Endothelial cell of umbilical vein (primary cell): ENCODE measurements around the gene ARSJ. TPM values are rescaled to one million over a fixed set of nuclear protein-coding genes. Genes with fewer than 3 reads are reported as not detected.

Experiments used
- BruUV-seq: library from RNA; stranded (reverse); fragments of 400-500 nt; replicated peaks from 2 replicates; lab custom pipeline; 2021; lab: Mats Ljungman, UMichigan
- CTCF ChIA-PET: fragments of 300-600, 350-600 bp; sonication (Branson Sonifier 250); formaldehyde crosslinking; loops from one replicate; lab custom pipeline; 2021; ENCODE audit warnings: antibody characterized with exemption, inconsistent platforms; lab: Charles Lee
- POLR2A ChIA-PET: fragments of 300-600, 350-600 bp; sonication (Branson Sonifier 250); formaldehyde crosslinking; loops from one replicate; lab custom pipeline; 2021; ENCODE audit warnings: antibody characterized with exemption, inconsistent platforms; lab: Charles Lee
- DNase-seq: peaks from one replicate; pipeline ENCODE4 v3.0.0-alpha.2; 2011; ENCODE audit warnings: low read depth, low spot score
- FAIRE-seq: peaks from 2 replicates; lab custom pipeline; 2011; peaks lifted over from hg19 to GRCh38; lab: Jason Lieb, UNC
- H2AFZ ChIP-seq: 2 replicates; pipeline ENCODE4 v1.6.0; 2012; ENCODE audit warnings: low read depth, low read length, control low read depth, inconsistent platforms
- H3K27ac ChIP-seq: 2 replicates; pipeline ENCODE4 v1.5.1; 2011; ENCODE audit warnings: low read depth, mild to moderate bottlenecking, control low read depth, low read length, moderate library complexity; ENCODE audit not compliant: insufficient read depth
- H3K27me3 ChIP-seq, 2 experiments: 2 replicates each; pipeline versions ENCODE4 v1.6.0 to v1.6.1; 2011; ENCODE audit warnings: low read length in 2 of 2, mixed read lengths in 1 of 2; ENCODE audit not compliant: control insufficient read depth in 2 of 2, insufficient read depth in 2 of 2
- H3K36me3 ChIP-seq, 2 experiments: 2 replicates in 1 of 2; 3 replicates in 1 of 2; pipeline ENCODE4 v1.5.1; 2011; ENCODE audit warnings: low read length in 2 of 2, mild to moderate bottlenecking in 1 of 2, moderate library complexity in 1 of 2; ENCODE audit not compliant: control insufficient read depth in 2 of 2, insufficient read depth in 2 of 2; ENCODE audit errors: extremely low read depth in 1 of 2
- H3K4me1 ChIP-seq: 3 replicates; pipeline ENCODE4 v1.5.1; 2011; ENCODE audit warnings: mild to moderate bottlenecking, low read length; ENCODE audit not compliant: control insufficient read depth, insufficient read depth; ENCODE audit errors: extremely low read depth
- H3K4me2 ChIP-seq: 2 replicates; pipeline ENCODE4 v1.6.1; 2011; ENCODE audit warnings: low read length, control low read depth, mixed read lengths; ENCODE audit not compliant: insufficient read depth
- H3K4me3 ChIP-seq, 3 experiments: fragments of 200-600 bp in 1 of 3; sonication (generic), shearing (Covaris generic) in 1 of 3; replicated peaks in 1 of 3; 2 replicates each; pipeline ENCODE4 v1.5.1; 2011 to 2016; ENCODE audit warnings: control low read depth in 3 of 3, low read length in 3 of 3, mild to moderate bottlenecking in 2 of 3, inconsistent platforms in 1 of 3, low read depth in 1 of 3, moderate library complexity in 1 of 3; ENCODE audit not compliant: insufficient read depth in 1 of 3
- H3K79me2 ChIP-seq: 2 replicates; pipeline ENCODE4 v1.6.0; 2012; ENCODE audit warnings: low read length, inconsistent platforms; ENCODE audit not compliant: control insufficient read depth, insufficient read depth
- H3K9ac ChIP-seq: replicated peaks from 2 replicates; pipeline ENCODE3; 2011; ENCODE audit warnings: low read length, control low read depth; ENCODE audit not compliant: insufficient read depth; ENCODE audit errors: extremely low read depth
- H3K9me1 ChIP-seq: replicated peaks from 3 replicates; pipeline ENCODE4 v1.6.0; 2011; ENCODE audit warnings: mild to moderate bottlenecking, low read length; ENCODE audit not compliant: control insufficient read depth, insufficient read depth; ENCODE audit errors: extremely low read depth
- H3K9me3 ChIP-seq: replicated peaks from 2 replicates; pipeline ENCODE4 v1.5.1; 2012; ENCODE audit warnings: low read length, inconsistent platforms; ENCODE audit not compliant: control insufficient read depth, insufficient read depth
- H4K20me1 ChIP-seq: replicated peaks from 2 replicates; pipeline ENCODE3; 2011; ENCODE audit warnings: mild to moderate bottlenecking, low read length; ENCODE audit not compliant: control insufficient read depth, insufficient read depth; ENCODE audit errors: extremely low read depth
- EZH2 ChIP-seq: IDR thresholded peaks from 2 replicates; pipeline ENCODE4 v1.6.1; 2012; ENCODE audit warnings: borderline replicate concordance, low read depth, mild to moderate bottlenecking, moderate library complexity, low read length, inconsistent platforms; ENCODE audit not compliant: severe bottlenecking
- FOS ChIP-seq: IDR thresholded peaks from 2 replicates; pipeline ENCODE4 v1.6.1; 2011; ENCODE audit warnings: mild to moderate bottlenecking, low read length, moderate library complexity, borderline replicate concordance; ENCODE audit not compliant: insufficient read depth
- GATA2 ChIP-seq: IDR thresholded peaks from 2 replicates; pipeline ENCODE4 v1.7.0; 2011; ENCODE audit warnings: low read depth, mild to moderate bottlenecking, moderate library complexity, mixed read lengths, low read length; ENCODE audit not compliant: insufficient read length, insufficient read depth
- JUN ChIP-seq: IDR thresholded peaks from 2 replicates; pipeline ENCODE4 v1.6.1; 2011; ENCODE audit warnings: borderline replicate concordance, low read depth; ENCODE audit not compliant: insufficient read length, insufficient read depth
- MAX ChIP-seq: IDR thresholded peaks from 2 replicates; pipeline ENCODE4 v1.6.1; 2011; ENCODE audit not compliant: insufficient read depth, insufficient read length
- MYC ChIP-seq: IDR thresholded peaks from one replicate; pipeline ENCODE4 v1.6.1; 2011; ENCODE audit warnings: mild to moderate bottlenecking, low read depth, low read length
- POLR2A ChIP-seq: IDR thresholded peaks from 2 replicates; pipeline ENCODE4 v1.6.1; 2012; ENCODE audit warnings: low read depth, mild to moderate bottlenecking, control low read depth, low read length
- POLR2AphosphoS5 ChIP-seq: IDR thresholded peaks from 2 replicates; pipeline ENCODE4 v1.6.1; 2012; ENCODE audit warnings: low read depth, mild to moderate bottlenecking, control low read depth, low read length, moderate library complexity; ENCODE audit not compliant: insufficient read depth
- dilution Hi-C: fragments of 300-500 bp; cut with MboI; formaldehyde crosslinking; loops from one replicate; pipeline ENCODE4 v1.15.0; 2019; ENCODE audit warnings: low sequenced_read_pairs; ENCODE audit not compliant: extremely low pct_ligation_motif_present
- intact Hi-C: fragments of 100-400 bp; cut with micrococcal nuclease; formaldehyde crosslinking; loops from one replicate; pipeline ENCODE4 v1.10.0; 2022
- polyA plus RNA-seq, 4 experiments: library from polyadenylated mRNA; depleted of rRNA in 3 of 4; stranded (reverse) in 3 of 4; unstranded in 1 of 4; fragments of >200 nt; gene quantifications; 2 replicates each; pipeline versions ENCODE4 v1.2.1 to v1.2.3, GENCODE V29; 2011 to 2012; ENCODE audit warnings: missing spikeins in 1 of 4
- total RNA-seq: library from RNA; stranded (reverse); gene quantifications from 2 replicates; pipeline ENCODE4 v1.2.3, GENCODE V29; 2021
- TF ChIP-seq, protein P1 (sequence below), 2 donors: IDR thresholded peaks; 1 replicate in 1 of 2; 2 replicates in 1 of 2; pipeline ENCODE4 v1.5.1; 2011; ENCODE audit warnings: low read length in 2 of 2, mild to moderate bottlenecking in 2 of 2, moderate library complexity in 2 of 2, control low read depth in 1 of 2, inconsistent platforms in 1 of 2, low read depth in 1 of 2; ENCODE audit not compliant: insufficient read depth in 1 of 2; ENCODE audit errors: extremely low read depth in 1 of 2

The ARSJ gene
- total and polyA plus RNA-seq, 2 donors (not counting 3 experiments of a cell fraction or from before 2014, with no cell fraction given): 21.9 to 50.0 TPM

GRCh38 chr4:113869743-113870375 is 109.6 kb downstream of the ARSJ start:
- ChIA-PET POLR2A (no interaction called here), CTCF (no interaction called here)
- H3K27ac ChIP-seq: no peak overlapping the region

DNA sequence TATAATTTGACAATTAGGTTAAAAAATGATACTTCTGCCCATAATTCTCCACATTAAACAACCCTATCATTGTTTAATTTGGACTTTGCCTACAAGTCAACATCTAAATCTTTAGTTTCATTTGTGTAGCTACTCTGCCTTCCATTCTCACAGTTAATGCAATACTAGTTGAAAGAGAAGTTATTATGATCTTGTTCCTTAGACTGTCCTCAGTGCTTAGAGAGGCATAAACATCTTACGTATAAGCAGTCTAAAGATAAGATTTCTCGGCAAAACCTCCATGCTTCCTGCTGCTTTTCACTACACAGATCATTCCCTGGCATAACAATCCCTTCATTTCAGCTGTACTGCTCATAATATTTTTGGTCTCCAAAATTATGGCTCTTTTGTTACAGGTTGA is 112.8 kb downstream of the ARSJ start:
- TF ChIP-seq POLR2A (no peak), MYC (no peak), GATA2 (no peak), MAX (no peak), JUN (no peak), EZH2 (no peak), POLR2AphosphoS5 (no peak), FOS (no peak)
- TF ChIP-seq, protein P1, sequence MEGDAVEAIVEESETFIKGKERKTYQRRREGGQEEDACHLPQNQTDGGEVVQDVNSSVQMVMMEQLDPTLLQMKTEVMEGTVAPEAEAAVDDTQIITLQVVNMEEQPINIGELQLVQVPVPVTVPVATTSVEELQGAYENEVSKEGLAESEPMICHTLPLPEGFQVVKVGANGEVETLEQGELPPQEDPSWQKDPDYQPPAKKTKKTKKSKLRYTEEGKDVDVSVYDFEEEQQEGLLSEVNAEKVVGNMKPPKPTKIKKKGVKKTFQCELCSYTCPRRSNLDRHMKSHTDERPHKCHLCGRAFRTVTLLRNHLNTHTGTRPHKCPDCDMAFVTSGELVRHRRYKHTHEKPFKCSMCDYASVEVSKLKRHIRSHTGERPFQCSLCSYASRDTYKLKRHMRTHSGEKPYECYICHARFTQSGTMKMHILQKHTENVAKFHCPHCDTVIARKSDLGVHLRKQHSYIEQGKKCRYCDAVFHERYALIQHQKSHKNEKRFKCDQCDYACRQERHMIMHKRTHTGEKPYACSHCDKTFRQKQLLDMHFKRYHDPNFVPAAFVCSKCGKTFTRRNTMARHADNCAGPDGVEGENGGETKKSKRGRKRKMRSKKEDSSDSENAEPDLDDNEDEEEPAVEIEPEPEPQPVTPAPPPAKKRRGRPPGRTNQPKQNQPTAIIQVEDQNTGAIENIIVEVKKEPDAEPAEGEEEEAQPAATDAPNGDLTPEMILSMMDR (IDR thresholded peaks at IDR 0.05; ENCODE audit: extremely low read depth in 1 of 2, insufficient read depth in 1 of 2, low read depth in 1 of 2, low read length in 2 of 2): no peak
- no peaks in the 10 kb centered on the region for H3K9me1 ChIP-seq
- no peaks in the 10 kb centered on the region for H3K27me3 ChIP-seq
- no peaks in the 10 kb centered on the region for H4K20me1 ChIP-seq
- FAIRE-seq (no peak), DNase-seq (no peak)
- no peaks in the 10 kb centered on the region for H3K79me2 ChIP-seq
- no peak overlapping the region for H3K4me3 ChIP-seq
- POLR2A ChIA-PET: no interaction called here
- H3K36me3 ChIP-seq: no peaks in the 10 kb centered on the region
- no TSS peak for BruUV-seq
- H3K4me1 ChIP-seq: no peaks in the 10 kb centered on the region
- no peak overlapping the region for H2AFZ ChIP-seq
- dilution Hi-C loops: no loop called here
- intact Hi-C loops: no loop called here
- no peak overlapping the region for H3K9ac ChIP-seq
- H3K9me3 ChIP-seq: no peaks in the 10 kb centered on the region
- no peak overlapping the region for H3K4me2 ChIP-seq
- no peak overlapping the region for H3K27ac ChIP-seq
- CTCF ChIA-PET: interaction anchor here (1.1 to 1.7 kb wide), 2 partner anchors 13 to 31 kb away, joined by 4 to 5 read pairs; no protein-coding TSS in a partner anchor

More at GRCh38 chr4:113869743-113870375, 109.6 kb downstream of the ARSJ start:
- Histone ChIP-seq H3K9me1 (no peaks in the 10 kb centered on the region), H3K4me3 (no peak overlapping the region), H3K9ac (no peak overlapping the region), H3K79me2 (no peaks in the 10 kb centered on the region), H3K4me2 (no peak overlapping the region), H3K4me1 (no peaks in the 10 kb centered on the region), H4K20me1 (no peaks in the 10 kb centered on the region), H3K9me3 (no peaks in the 10 kb centered on the region), H3K36me3 (no peaks in the 10 kb centered on the region), H3K27me3 (no peaks in the 10 kb centered on the region), H2AFZ (no peak overlapping the region)
- DNase-seq (peak; percentile 27), FAIRE-seq (no peak)
- dilution Hi-C loops: no loop called here
- TF ChIP-seq EZH2 (no peak), MYC (no peak), FOS (peak; percentile 11)
- no TSS peak for BruUV-seq
- intact Hi-C loops: no loop called here
